ENCODE results near the gene ENOX1.

ENOX1 gene

GRCh38 chr13:43220873-43221595 is 565.7 kb downstream of the ENOX1 start:
- TF ChIP-seq, protein P1, sequence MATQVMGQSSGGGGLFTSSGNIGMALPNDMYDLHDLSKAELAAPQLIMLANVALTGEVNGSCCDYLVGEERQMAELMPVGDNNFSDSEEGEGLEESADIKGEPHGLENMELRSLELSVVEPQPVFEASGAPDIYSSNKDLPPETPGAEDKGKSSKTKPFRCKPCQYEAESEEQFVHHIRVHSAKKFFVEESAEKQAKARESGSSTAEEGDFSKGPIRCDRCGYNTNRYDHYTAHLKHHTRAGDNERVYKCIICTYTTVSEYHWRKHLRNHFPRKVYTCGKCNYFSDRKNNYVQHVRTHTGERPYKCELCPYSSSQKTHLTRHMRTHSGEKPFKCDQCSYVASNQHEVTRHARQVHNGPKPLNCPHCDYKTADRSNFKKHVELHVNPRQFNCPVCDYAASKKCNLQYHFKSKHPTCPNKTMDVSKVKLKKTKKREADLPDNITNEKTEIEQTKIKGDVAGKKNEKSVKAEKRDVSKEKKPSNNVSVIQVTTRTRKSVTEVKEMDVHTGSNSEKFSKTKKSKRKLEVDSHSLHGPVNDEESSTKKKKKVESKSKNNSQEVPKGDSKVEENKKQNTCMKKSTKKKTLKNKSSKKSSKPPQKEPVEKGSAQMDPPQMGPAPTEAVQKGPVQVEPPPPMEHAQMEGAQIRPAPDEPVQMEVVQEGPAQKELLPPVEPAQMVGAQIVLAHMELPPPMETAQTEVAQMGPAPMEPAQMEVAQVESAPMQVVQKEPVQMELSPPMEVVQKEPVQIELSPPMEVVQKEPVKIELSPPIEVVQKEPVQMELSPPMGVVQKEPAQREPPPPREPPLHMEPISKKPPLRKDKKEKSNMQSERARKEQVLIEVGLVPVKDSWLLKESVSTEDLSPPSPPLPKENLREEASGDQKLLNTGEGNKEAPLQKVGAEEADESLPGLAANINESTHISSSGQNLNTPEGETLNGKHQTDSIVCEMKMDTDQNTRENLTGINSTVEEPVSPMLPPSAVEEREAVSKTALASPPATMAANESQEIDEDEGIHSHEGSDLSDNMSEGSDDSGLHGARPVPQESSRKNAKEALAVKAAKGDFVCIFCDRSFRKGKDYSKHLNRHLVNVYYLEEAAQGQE (IDR thresholded peaks at IDR 0.05; ENCODE audit: insufficient read depth in 1 of 2, low read depth in 2 of 2, low read length in 2 of 2), result no peak
- no peak for TF ChIP-seq TAF1 (IDR thresholded peaks at IDR 0.05; ENCODE audit: borderline replicate concordance, insufficient read depth, low read length)
- no peak for TF ChIP-seq POLR2AphosphoS5 (IDR thresholded peaks at IDR 0.05; ENCODE audit: low read depth, low read length)
- no peak for TF ChIP-seq FOXP2 (optimal IDR thresholded peaks at IDR 0.05; ENCODE audit: borderline replicate concordance, extremely low read depth, extremely low read length, insufficient read depth)
- no peak for TF ChIP-seq SIN3A (IDR thresholded peaks at IDR 0.05; ENCODE audit: borderline replicate concordance, insufficient read depth, low read length)

DNA sequence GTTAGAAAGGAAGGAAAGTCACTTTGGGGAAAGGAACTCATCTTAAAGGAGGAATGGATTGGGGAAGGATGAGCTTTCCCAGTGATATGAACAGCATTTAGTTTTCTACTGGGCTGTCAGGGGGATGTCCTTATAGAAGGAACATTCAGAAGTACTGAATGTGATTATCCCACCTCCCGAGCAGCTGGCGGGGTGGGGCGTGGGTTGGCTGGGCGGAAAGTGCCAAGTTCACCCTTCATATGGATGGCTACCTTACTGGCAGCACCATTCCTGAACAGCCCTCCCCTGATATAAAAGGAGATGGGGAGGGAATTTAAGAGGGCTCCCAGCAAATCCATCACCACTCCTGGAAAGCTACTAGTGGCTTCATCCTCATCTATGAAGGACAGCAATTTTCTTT is 572.6 kb downstream of the ENOX1 start:
- TF ChIP-seq TAF1 (IDR thresholded peaks at IDR 0.05; ENCODE audit: borderline replicate concordance, insufficient read depth, low read length) (no peak), FOXP2 (optimal IDR thresholded peaks at IDR 0.05; ENCODE audit: borderline replicate concordance, extremely low read depth, extremely low read length, insufficient read depth) (no peak)

DNA sequence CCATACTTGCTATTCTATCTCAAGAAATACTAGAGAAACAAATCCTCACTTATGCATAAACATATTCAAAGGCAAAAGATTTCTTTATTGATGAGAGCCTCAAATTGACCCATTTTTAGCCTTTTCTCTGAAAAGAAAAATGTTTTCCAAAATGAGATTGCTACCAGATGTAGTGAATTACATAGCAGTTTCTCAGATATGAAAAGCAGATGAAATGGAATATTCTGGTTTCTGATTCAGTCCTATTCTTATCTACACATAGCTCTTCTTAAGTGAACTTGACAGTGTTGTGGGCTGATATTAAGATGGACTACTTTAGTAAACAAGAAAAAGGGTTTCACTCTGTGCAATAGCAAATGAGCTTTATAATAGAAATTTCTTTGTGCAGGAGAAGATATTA is 579.9 kb downstream of the ENOX1 start:
- no peak for TF ChIP-seq FOXP2 (optimal IDR thresholded peaks at IDR 0.05; ENCODE audit: borderline replicate concordance, extremely low read depth, extremely low read length, insufficient read depth)
- no peak for TF ChIP-seq SIN3A (IDR thresholded peaks at IDR 0.05; ENCODE audit: borderline replicate concordance, insufficient read depth, low read length)
- no peak for TF ChIP-seq TAF1 (IDR thresholded peaks at IDR 0.05; ENCODE audit: borderline replicate concordance, insufficient read depth, low read length)
- TF ChIP-seq POLR2AphosphoS5 (IDR thresholded peaks at IDR 0.05; ENCODE audit: low read depth, low read length), result no peak
- TF ChIP-seq, protein P1 (IDR thresholded peaks at IDR 0.05; ENCODE audit: insufficient read depth in 1 of 2, low read depth in 2 of 2, low read length in 2 of 2), result no peak

GRCh38 chr13:43205416-43205815 is 581.4 kb downstream of the ENOX1 start:
- TF ChIP-seq FOXP2 (optimal IDR thresholded peaks at IDR 0.05; ENCODE audit: borderline replicate concordance, extremely low read depth, extremely low read length, insufficient read depth) (no peak), SIN3A (IDR thresholded peaks at IDR 0.05; ENCODE audit: borderline replicate concordance, insufficient read depth, low read length) (no peak), POLR2AphosphoS5 (IDR thresholded peaks at IDR 0.05; ENCODE audit: low read depth, low read length) (no peak)

DNA sequence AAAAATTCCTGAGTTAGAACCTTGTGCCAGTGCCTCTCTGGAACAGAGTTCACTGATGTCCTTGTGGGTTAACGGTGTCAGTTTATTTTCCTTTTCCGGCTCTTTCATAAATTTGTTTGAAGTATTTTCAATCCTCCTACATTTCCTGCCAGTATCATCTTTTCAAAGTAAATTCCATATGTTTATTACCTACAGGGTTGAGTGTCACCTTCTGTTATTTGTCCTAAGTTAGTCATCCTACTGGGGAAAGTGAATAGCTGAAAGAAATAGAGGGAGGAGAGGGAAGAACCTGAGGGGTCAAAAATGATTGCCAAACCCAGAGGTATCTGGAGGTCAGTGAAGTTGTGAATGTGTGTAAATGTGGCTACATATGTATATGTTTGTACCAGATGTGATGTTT is 582.2 kb downstream of the ENOX1 start:
- TF ChIP-seq POLR2AphosphoS5 (IDR thresholded peaks at IDR 0.05; ENCODE audit: low read depth, low read length), result no peak
- no peak for TF ChIP-seq SIN3A (IDR thresholded peaks at IDR 0.05; ENCODE audit: borderline replicate concordance, insufficient read depth, low read length)
- no peak for TF ChIP-seq TAF1 (IDR thresholded peaks at IDR 0.05; ENCODE audit: borderline replicate concordance, insufficient read depth, low read length)
- TF ChIP-seq FOXP2 (optimal IDR thresholded peaks at IDR 0.05; ENCODE audit: borderline replicate concordance, extremely low read depth, extremely low read length, insufficient read depth), result no peak
- TF ChIP-seq, protein P1 (IDR thresholded peaks at IDR 0.05; ENCODE audit: insufficient read depth in 1 of 2, low read depth in 2 of 2, low read length in 2 of 2), result no peak

- TF ChIP-seq FOXP2 (optimal IDR thresholded peaks at IDR 0.05; ENCODE audit: borderline replicate concordance, extremely low read depth, extremely low read length, insufficient read depth), result no peak
- TF ChIP-seq, protein P1 (IDR thresholded peaks at IDR 0.05; ENCODE audit: insufficient read depth in 1 of 2, low read depth in 2 of 2, low read length in 2 of 2), result no peak
- no peak for TF ChIP-seq SIN3A (IDR thresholded peaks at IDR 0.05; ENCODE audit: borderline replicate concordance, insufficient read depth, low read length)
- no peak for TF ChIP-seq TAF1 (IDR thresholded peaks at IDR 0.05; ENCODE audit: borderline replicate concordance, insufficient read depth, low read length)
- TF ChIP-seq POLR2AphosphoS5 (IDR thresholded peaks at IDR 0.05; ENCODE audit: low read depth, low read length), result no peak
These were observed 583.0 kb downstream of the ENOX1 start for GRCh38 chr13:43203781-43204180.

All from PFSK-1 (cell line).